Hepatocyte (in vitro differentiated cells): Measurements from ENCODE around the gene MUSK.

ENCODE experiments used
- CTCF ChIP-seq: fragments of 200-600 bp; sonication (generic); IDR thresholded peaks from 2 replicates; pipeline ENCODE4 v1.5.1; 2016; ENCODE audit warnings: antibody characterized with exemption, mild to moderate bottlenecking; ENCODE audit not compliant: poor library complexity
- EZH2 ChIP-seq: fragments of 200-600 bp; sonication (generic); IDR thresholded peaks from 2 replicates; pipeline ENCODE4 v1.6.1; 2016; ENCODE audit warnings: antibody characterized with exemption, mild to moderate bottlenecking, borderline replicate concordance

GRCh38 chr9:110810262-110810976 lies 141.8 kb downstream of the MUSK start:
- no peak for TF ChIP-seq CTCF
- no peak for TF ChIP-seq EZH2
